ENCODE data around the gene TARP.

- TF ChIP-seq CTCF (IDR thresholded peaks at IDR 0.05) (no peak), POLR2A (IDR thresholded peaks at IDR 0.05) (no peak)
Measured at GRCh38 chr7:38245409-38245977, 27.9 kb downstream of the TARP start.
